Peyer's patch (tissue), 4 donors: ENCODE measurements around the gene CORO2A. TPM values are rescaled to one million over a fixed set of nuclear protein-coding genes. Genes with fewer than 3 reads are reported as not detected.

Experiments
- DNase-seq, 3 donors: peaks; one replicate each; pipeline ENCODE4 v3.0.0-alpha.2; 2017 to 2019
- H3K27ac ChIP-seq, 4 donors: fragments of 200-600 bp; sonication (generic); one replicate each; pipeline ENCODE4 v1.5.1; 2016 to 2019
- H3K27me3 ChIP-seq, 2 donors: fragments of 200-600 bp; sonication (generic); one replicate each; pipeline ENCODE4 v1.5.1; 2019
- H3K36me3 ChIP-seq, 3 donors: fragments of 200-600 bp; sonication (generic); one replicate each; pipeline ENCODE4 v1.5.1; 2016 to 2019
- H3K4me1 ChIP-seq, 4 donors: fragments of 200-600 bp; sonication (generic); one replicate each; pipeline ENCODE4 v1.5.1; 2016 to 2019
- H3K4me3 ChIP-seq, 4 donors: fragments of 200-600 bp; sonication (generic); 1 replicate in 3 of 4; 2 replicates in 1 of 4; pipeline ENCODE4 v1.5.1; 2016 to 2019; ENCODE audit warnings: mild to moderate bottlenecking in 1 of 4
- H3K9me3 ChIP-seq, 4 donors: fragments of 200-600 bp; sonication (generic); one replicate each; pipeline ENCODE4 v1.5.1; 2016 to 2019; ENCODE audit warnings: mild to moderate bottlenecking in 1 of 4
- POLR2A ChIP-seq, 2 donors: fragments of 450-650 bp; IDR thresholded peaks; one replicate each; pipeline ENCODE4 v1.5.1; 2017; ENCODE audit warnings: antibody characterized with exemption in 2 of 2, mild to moderate bottlenecking in 2 of 2, moderate library complexity in 2 of 2
- total RNA-seq, 4 donors: library from RNA; depleted of rRNA; stranded (reverse); fragments of >200 nt; gene quantifications; one replicate each; pipeline ENCODE4 v1.1.0, GENCODE V29; 2016
- TF ChIP-seq, protein P1 (sequence below), 6 experiments: fragments of 450-650 bp in 4 of 6; fragments of 200-600 bp in 2 of 6; sonication (generic) in 1 of 6; IDR thresholded peaks; one replicate each; pipeline ENCODE4 v1.5.1; 2017 to 2019; ENCODE audit warnings: antibody characterized with exemption in 6 of 6, mild to moderate bottlenecking in 3 of 6, moderate library complexity in 1 of 6

Gene CORO2A
- total RNA-seq, 4 donors from 2014 or later = 15.7 to 99.6 (median 91.9) TPM

DNA sequence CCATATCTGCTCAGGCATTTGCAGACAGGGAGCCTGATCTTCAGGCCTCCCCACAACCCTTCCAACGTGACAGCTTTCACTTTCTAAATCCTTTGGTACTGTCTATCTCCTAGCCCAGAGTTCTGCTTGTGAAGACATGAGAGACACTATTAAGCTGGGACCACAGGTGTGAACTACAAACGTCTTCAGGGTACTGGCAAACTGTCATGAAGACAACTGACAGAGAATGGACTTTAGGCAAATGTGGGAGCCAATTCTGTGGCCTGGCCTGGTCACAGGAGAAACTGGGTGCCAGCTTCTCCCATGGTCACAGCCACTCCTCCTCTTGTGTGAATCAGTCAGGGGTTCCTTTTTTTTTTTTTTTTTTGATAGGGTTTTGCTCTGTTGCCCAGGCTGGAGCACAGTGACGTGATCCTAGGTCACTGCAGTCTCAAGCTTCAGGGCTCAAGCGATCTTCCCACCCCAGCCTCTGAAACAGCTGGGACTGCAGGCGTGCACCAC lies 83.9 kb downstream of the CORO2A start:
- TF ChIP-seq, protein P1, sequence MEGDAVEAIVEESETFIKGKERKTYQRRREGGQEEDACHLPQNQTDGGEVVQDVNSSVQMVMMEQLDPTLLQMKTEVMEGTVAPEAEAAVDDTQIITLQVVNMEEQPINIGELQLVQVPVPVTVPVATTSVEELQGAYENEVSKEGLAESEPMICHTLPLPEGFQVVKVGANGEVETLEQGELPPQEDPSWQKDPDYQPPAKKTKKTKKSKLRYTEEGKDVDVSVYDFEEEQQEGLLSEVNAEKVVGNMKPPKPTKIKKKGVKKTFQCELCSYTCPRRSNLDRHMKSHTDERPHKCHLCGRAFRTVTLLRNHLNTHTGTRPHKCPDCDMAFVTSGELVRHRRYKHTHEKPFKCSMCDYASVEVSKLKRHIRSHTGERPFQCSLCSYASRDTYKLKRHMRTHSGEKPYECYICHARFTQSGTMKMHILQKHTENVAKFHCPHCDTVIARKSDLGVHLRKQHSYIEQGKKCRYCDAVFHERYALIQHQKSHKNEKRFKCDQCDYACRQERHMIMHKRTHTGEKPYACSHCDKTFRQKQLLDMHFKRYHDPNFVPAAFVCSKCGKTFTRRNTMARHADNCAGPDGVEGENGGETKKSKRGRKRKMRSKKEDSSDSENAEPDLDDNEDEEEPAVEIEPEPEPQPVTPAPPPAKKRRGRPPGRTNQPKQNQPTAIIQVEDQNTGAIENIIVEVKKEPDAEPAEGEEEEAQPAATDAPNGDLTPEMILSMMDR (IDR thresholded peaks at IDR 0.05) = no peak
- TF ChIP-seq POLR2A (IDR thresholded peaks at IDR 0.05) = no peak
- Histone ChIP-seq H3K27me3 (no peaks in the 10 kb centered on the region), H3K9me3 (no peaks in the 10 kb centered on the region), H3K4me1 (peaks cover 0 to 42% (median 7%) of the 10 kb centered on the region in 4 donors), H3K36me3 (peaks cover 0 to 32% (median 0%) of the 10 kb centered on the region in 3 donors), H3K27ac (peak overlapping the region; percentile 58 to 84 (median 73)), H3K4me3 (no peak overlapping the region)
- DNase-seq = peak; percentile 29 to 67 (median 61)

DNA sequence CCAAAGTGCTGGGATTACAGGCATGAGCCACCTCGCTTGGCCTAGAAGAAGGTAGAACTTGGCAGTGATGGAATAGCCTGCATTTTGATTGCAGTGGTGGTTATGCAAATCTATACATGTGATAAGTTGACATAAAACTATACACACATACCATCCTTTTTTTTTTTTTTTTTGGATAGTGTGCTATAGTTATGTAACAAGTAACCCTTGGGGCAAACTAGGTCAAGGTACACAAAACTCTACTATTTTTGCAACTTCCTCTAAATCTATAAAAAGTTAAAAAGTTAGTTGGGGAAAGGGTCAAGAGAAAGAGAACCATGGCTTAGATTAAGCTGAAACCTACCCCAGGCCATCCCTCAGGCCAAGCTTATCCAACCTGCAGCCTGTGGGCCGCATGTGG lies 84.5 kb downstream of the CORO2A start:
- H3K27ac ChIP-seq = peak overlapping the region; percentile 58 to 84 (median 73)
- DNase-seq = no peak

DNA sequence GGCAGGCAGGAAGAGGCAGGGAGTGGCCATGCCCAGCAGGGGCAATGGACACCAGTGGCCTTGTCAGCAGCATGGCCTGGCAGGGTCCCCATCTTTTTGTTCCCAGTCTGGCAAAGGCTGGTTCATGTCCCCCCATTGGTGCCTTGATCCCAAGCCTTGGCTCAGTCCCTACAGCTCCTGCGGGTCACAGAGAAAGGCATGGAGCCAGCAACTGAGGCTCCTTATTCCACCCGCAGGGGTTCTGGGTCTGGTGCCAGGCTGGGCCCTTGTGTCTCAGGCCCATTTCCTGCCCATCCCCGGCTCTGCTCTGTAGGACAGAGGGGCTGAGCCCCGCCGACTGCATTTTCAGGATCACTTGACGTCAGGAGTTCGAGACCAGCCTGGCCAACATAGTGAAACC lies 87.4 kb downstream of the CORO2A start:
- DNase-seq = peak in 1 of 3 donors; percentile 44
- Histone ChIP-seq H3K4me1 (peaks cover 0 to 67% (median 17%) of the 10 kb centered on the region in 4 donors), H3K4me3 (no peak overlapping the region), H3K36me3 (peaks cover 0 to 27% (median 0%) of the 10 kb centered on the region in 3 donors), H3K9me3 (no peaks in the 10 kb centered on the region), H3K27me3 (no peaks in the 10 kb centered on the region), H3K27ac (peak overlapping the region; percentile 46 to 84 (median 68))
- TF ChIP-seq, protein P1 (IDR thresholded peaks at IDR 0.05) = no peak
- no peak for TF ChIP-seq POLR2A (IDR thresholded peaks at IDR 0.05)

More for the DNA sequence above, 84.5 kb downstream of the CORO2A start:
- no peak overlapping the region for H3K4me3 ChIP-seq
- TF ChIP-seq, protein P1 (IDR thresholded peaks at IDR 0.05) = no peak
- TF ChIP-seq POLR2A (IDR thresholded peaks at IDR 0.05) = no peak
- H3K4me1 ChIP-seq = peaks cover 0 to 45% (median 7%) of the 10 kb centered on the region in 4 donors
- H3K36me3 ChIP-seq = peaks cover 0 to 32% (median 0%) of the 10 kb centered on the region in 3 donors
- no peaks in the 10 kb centered on the region for H3K27me3 ChIP-seq
- H3K9me3 ChIP-seq = no peaks in the 10 kb centered on the region

DNA sequence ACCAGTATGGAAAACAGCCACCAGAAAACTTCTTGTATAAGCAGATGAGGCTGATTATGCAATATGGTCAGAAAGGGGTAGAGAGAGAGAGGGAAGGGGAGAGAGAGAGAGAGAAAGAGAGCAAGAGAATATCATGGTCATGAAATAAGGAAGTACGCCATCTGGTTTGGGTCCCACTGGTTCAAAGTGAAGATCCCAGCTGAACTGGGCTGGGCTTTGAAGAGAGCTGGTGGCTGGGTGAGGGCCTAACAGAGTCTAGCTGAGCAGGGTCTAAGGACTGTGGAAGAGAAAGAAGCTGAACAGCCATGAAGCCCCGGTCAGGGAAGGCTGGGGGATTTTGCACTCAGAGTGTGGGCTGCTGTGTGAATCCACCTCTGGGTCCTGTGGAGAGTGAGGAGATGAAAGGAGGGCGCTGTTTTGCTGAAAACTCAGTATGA lies 88.0 kb downstream of the CORO2A start:
- DNase-seq = peak in 2 of 3 donors; percentile 39 to 63
- H3K27ac ChIP-seq = peak overlapping the region; percentile 46 to 84 (median 68)

DNA sequence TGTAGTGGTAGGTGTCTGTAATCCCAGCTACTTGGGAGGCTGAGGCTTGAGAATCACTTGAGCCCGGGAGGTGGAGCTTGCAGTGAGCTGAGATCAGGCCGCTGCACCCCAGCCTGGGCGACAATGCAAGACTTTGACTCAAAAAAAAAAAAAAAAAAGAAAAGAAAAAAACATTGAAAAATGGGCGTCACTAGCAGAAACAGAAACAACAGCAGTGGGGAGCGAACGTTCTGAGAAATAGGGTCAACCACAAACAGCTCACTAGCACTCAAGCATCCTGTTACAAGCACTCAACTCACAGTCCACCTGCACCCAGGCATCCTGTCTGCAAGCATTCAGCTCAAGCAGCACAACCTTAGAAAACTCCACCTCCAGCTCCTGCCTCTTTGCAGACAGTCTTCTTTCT lies 90.6 kb downstream of the CORO2A start:
- Histone ChIP-seq H3K4me3 (no peak overlapping the region), H3K4me1 (peaks cover 3 to 64% (median 17%) of the 10 kb centered on the region in 4 donors), H3K9me3 (no peaks in the 10 kb centered on the region), H3K27ac (peak overlapping the region; percentile 62 to 84 (median 72)), H3K27me3 (no peaks in the 10 kb centered on the region), H3K36me3 (peaks cover 0 to 31% (median 0%) of the 10 kb centered on the region in 3 donors)
- DNase-seq = peak; percentile 44 to 95 (median 89)
- peak; percentile 45 to 53 for TF ChIP-seq POLR2A (IDR thresholded peaks at IDR 0.05)
- TF ChIP-seq, protein P1 (IDR thresholded peaks at IDR 0.05) = no peak

More for the DNA sequence above, 88.0 kb downstream of the CORO2A start:
- Histone ChIP-seq H3K4me1 (peaks cover 3 to 72% (median 20%) of the 10 kb centered on the region in 4 donors), H3K27me3 (no peaks in the 10 kb centered on the region), H3K4me3 (no peak overlapping the region), H3K36me3 (peaks cover 0 to 26% (median 0%) of the 10 kb centered on the region in 3 donors), H3K9me3 (no peaks in the 10 kb centered on the region)
- TF ChIP-seq, protein P1 (IDR thresholded peaks at IDR 0.05) = no peak
- no peak for TF ChIP-seq POLR2A (IDR thresholded peaks at IDR 0.05)
